Fibroblast of upper back skin (primary cell): ENCODE data around the gene SYNGR2.

ENCODE experiments used
- DNase-seq: peaks from one replicate; pipeline ENCODE4 v3.0.0-alpha.2; 2013

The SYNGR2 gene

DNA sequence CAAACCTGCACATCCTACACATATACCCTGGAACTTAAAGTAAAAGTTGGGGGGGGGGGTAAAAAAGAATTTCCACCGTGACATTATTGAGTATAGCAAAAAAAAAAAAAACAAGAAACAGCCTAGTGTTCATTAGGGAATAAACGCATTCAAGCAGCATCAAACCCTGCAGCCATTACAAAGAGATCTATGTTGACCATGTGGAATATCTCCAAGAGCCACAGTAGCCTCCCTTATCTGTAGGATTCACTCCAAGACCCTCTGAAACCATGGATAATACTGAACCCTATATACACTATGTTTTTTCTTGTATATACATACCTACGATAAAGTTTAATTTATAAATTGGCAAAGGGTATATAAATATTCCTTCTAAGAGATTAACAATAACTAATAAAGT is 40.1 kb downstream of the SYNGR2 start:
- no peak for DNase-seq

DNA sequence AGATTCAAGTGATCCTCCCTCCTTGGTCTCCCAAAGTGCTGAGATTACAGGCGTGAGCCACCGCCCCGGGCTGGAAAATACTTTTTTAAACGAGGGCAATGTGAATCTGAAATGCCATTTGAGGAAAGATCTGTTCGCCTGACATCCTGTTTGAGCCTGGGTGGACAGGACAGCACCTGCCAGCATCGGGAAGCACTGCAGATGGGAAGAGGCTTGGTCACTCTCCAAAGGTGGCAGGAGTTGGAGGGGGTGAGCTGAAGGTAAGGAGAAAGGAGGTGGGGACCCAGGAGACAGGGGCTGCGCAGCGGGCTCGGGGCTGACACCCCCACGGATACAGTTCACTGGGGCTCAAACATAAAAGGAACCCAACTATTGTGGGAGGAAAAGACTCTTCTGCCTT is 41.7 kb downstream of the SYNGR2 start:
- no peak for DNase-seq

DNA sequence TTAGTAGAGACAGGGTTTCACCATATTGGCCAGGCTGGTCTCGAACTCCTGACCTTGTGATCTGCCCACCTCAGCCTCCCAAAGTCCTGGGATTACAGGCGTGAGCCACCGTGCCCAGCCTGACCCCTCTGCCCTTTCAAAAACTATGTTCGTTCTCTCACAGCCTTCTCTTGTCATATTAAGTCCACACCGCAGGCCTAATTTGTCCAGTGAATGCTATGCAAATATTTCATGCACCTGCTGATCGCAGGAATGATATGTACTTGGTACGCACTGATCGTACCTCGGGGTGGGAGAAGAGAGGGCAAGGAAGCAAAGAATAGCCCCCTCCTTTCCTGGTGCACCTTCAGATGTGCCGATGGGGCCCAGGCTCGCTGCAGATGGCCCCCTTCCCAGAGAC is 42.7 kb downstream of the SYNGR2 start:
- DNase-seq = no peak

DNA sequence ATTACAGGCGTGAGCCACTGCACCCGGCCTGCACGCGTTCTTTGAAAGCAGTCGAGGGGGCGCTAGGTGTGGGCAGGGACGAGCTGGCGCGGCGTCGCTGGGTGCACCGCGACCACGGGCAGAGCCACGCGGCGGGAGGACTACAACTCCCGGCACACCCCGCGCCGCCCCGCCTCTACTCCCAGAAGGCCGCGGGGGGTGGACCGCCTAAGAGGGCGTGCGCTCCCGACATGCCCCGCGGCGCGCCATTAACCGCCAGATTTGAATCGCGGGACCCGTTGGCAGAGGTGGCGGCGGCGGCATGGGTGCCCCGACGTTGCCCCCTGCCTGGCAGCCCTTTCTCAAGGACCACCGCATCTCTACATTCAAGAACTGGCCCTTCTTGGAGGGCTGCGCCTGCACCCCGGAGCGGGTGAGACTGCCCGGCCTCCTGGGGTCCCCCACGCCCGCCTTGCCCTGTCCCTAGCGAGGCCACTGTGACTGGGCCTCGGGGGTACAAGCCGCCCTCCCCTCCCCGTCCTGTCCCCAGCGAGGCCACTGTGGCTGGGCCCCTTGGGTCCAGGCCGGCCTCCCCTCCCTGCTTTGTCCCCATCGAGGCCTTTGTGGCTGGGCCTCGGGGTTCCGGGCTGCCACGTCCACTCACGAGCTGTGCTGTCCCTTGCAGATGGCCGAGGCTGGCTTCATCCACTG is 45.8 kb downstream of the SYNGR2 start, which contains the start of gene BIRC5:
BIRC5 (plus strand) TSS at position 238 of the 690 bp plus-strand sequence; CDS start at position 302, 64 bp downstream.
- peak; percentile 85 for DNase-seq

DNA sequence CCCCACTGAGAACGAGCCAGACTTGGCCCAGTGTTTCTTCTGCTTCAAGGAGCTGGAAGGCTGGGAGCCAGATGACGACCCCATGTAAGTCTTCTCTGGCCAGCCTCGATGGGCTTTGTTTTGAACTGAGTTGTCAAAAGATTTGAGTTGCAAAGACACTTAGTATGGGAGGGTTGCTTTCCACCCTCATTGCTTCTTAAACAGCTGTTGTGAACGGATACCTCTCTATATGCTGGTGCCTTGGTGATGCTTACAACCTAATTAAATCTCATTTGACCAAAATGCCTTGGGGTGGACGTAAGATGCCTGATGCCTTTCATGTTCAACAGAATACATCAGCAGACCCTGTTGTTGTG is 46.3 kb downstream of the SYNGR2 start:
- no peak for DNase-seq

DNA sequence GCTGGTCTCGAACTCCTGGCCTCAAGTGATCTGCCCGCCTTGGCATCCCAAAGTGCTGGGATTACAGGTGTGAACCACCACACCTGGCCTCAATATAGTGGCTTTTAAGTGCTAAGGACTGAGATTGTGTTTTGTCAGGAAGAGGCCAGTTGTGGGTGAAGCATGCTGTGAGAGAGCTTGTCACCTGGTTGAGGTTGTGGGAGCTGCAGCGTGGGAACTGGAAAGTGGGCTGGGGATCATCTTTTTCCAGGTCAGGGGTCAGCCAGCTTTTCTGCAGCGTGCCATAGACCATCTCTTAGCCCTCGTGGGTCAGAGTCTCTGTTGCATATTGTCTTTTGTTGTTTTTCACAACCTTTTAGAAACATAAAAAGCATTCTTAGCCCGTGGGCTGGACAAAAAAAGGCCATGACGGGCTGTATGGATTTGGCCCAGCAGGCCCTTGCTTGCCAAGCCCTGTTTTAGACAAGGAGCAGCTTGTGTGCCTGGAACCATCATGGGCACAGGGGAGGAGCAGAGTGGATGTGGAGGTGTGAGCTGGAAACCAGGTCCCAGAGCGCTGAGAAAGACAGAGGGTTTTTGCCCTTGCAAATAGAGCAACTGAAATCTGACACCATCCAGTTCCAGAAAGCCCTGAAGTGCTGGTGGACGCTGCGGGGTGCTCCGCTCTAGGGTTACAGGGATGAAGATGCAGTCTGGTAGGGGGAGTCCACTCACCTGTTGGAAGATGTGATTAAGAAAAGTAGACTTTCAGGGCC is 51.2 kb downstream of the SYNGR2 start:
- DNase-seq = no peak
